ENCODE results near the gene CEP170B. TPM values are rescaled to one million over a fixed set of nuclear protein-coding genes. Genes with fewer than 3 reads are reported as not detected.

The CEP170B gene
- total and polyA plus RNA-seq, 2 of the 8 experiments (the other 6 are each of a cell fraction or from before 2014, with no cell fraction given) = 9.1 to 33.8 TPM

- TF ChIP-seq, protein P1, sequence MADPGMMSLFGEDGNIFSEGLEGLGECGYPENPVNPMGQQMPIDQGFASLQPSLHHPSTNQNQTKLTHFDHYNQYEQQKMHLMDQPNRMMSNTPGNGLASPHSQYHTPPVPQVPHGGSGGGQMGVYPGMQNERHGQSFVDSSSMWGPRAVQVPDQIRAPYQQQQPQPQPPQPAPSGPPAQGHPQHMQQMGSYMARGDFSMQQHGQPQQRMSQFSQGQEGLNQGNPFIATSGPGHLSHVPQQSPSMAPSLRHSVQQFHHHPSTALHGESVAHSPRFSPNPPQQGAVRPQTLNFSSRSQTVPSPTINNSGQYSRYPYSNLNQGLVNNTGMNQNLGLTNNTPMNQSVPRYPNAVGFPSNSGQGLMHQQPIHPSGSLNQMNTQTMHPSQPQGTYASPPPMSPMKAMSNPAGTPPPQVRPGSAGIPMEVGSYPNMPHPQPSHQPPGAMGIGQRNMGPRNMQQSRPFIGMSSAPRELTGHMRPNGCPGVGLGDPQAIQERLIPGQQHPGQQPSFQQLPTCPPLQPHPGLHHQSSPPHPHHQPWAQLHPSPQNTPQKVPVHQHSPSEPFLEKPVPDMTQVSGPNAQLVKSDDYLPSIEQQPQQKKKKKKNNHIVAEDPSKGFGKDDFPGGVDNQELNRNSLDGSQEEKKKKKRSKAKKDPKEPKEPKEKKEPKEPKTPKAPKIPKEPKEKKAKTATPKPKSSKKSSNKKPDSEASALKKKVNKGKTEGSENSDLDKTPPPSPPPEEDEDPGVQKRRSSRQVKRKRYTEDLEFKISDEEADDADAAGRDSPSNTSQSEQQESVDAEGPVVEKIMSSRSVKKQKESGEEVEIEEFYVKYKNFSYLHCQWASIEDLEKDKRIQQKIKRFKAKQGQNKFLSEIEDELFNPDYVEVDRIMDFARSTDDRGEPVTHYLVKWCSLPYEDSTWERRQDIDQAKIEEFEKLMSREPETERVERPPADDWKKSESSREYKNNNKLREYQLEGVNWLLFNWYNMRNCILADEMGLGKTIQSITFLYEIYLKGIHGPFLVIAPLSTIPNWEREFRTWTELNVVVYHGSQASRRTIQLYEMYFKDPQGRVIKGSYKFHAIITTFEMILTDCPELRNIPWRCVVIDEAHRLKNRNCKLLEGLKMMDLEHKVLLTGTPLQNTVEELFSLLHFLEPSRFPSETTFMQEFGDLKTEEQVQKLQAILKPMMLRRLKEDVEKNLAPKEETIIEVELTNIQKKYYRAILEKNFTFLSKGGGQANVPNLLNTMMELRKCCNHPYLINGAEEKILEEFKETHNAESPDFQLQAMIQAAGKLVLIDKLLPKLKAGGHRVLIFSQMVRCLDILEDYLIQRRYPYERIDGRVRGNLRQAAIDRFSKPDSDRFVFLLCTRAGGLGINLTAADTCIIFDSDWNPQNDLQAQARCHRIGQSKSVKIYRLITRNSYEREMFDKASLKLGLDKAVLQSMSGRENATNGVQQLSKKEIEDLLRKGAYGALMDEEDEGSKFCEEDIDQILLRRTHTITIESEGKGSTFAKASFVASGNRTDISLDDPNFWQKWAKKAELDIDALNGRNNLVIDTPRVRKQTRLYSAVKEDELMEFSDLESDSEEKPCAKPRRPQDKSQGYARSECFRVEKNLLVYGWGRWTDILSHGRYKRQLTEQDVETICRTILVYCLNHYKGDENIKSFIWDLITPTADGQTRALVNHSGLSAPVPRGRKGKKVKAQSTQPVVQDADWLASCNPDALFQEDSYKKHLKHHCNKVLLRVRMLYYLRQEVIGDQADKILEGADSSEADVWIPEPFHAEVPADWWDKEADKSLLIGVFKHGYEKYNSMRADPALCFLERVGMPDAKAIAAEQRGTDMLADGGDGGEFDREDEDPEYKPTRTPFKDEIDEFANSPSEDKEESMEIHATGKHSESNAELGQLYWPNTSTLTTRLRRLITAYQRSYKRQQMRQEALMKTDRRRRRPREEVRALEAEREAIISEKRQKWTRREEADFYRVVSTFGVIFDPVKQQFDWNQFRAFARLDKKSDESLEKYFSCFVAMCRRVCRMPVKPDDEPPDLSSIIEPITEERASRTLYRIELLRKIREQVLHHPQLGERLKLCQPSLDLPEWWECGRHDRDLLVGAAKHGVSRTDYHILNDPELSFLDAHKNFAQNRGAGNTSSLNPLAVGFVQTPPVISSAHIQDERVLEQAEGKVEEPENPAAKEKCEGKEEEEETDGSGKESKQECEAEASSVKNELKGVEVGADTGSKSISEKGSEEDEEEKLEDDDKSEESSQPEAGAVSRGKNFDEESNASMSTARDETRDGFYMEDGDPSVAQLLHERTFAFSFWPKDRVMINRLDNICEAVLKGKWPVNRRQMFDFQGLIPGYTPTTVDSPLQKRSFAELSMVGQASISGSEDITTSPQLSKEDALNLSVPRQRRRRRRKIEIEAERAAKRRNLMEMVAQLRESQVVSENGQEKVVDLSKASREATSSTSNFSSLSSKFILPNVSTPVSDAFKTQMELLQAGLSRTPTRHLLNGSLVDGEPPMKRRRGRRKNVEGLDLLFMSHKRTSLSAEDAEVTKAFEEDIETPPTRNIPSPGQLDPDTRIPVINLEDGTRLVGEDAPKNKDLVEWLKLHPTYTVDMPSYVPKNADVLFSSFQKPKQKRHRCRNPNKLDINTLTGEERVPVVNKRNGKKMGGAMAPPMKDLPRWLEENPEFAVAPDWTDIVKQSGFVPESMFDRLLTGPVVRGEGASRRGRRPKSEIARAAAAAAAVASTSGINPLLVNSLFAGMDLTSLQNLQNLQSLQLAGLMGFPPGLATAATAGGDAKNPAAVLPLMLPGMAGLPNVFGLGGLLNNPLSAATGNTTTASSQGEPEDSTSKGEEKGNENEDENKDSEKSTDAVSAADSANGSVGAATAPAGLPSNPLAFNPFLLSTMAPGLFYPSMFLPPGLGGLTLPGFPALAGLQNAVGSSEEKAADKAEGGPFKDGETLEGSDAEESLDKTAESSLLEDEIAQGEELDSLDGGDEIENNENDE (IDR thresholded peaks at IDR 0.05; ENCODE audit: insufficient replicate concordance, low read length) = no peak
- TF ChIP-seq FOSL1 (IDR thresholded peaks at IDR 0.05; ENCODE audit: insufficient read depth, low read depth, low read length) (no peak), SP1 (IDR thresholded peaks at IDR 0.05; ENCODE audit: low read depth, low read length) (no peak), BRCA1 (IDR thresholded peaks at IDR 0.05; ENCODE audit: low read depth, low read length) (no peak), YY1 (IDR thresholded peaks at IDR 0.05; ENCODE audit: low read depth, low read length) (no peak), E2F6 (IDR thresholded peaks at IDR 0.05) (no peak), TAF7 (optimal IDR thresholded peaks at IDR 0.05; ENCODE audit: borderline replicate concordance, low read depth, low read length) (no peak), SRF (IDR thresholded peaks at IDR 0.05; ENCODE audit: low read depth, low read length) (no peak), ASH2L (IDR thresholded peaks at IDR 0.05; ENCODE audit: low read length) (no peak), ZNF274 (IDR thresholded peaks at IDR 0.05; ENCODE audit: borderline replicate concordance, extremely low read depth, low read length) (no peak), SAP30 (IDR thresholded peaks at IDR 0.05; ENCODE audit: insufficient read depth, insufficient replicate concordance, low read length) (no peak)
These were observed 60.3 kb downstream of the CEP170B start (continued) for GRCh38 chr14:104925214-104925854.

All from H1 (cell line).